H7 (cell line): ENCODE results near the gene DDX42. TPM values are rescaled to one million over a fixed set of nuclear protein-coding genes. Genes with fewer than 3 reads are reported as not detected.
A peak's percentile ranks its signal among the peaks of the same experiment; 100 is the strongest.
"Not testable (repeated sequence)": the region's sequence is repeated elsewhere in the genome, so short reads cannot be mapped to it uniquely, and the experiment has no call there.

Experiments used
- DNase-seq: peaks from one replicate; pipeline ENCODE4 v3.0.0; 2012
- H3K27me3 ChIP-seq: 2 replicates; pipeline ENCODE4 v1.6.0; 2011; ENCODE audit warnings: mild to moderate bottlenecking, low read length; ENCODE audit not compliant: control insufficient read depth, insufficient read depth
- H3K36me3 ChIP-seq: replicated peaks from 2 replicates; pipeline ENCODE4 v1.5.1; 2011; ENCODE audit warnings: low read length; ENCODE audit not compliant: control insufficient read depth, insufficient read depth
- H3K4me3 ChIP-seq: 2 replicates; pipeline ENCODE4 v1.5.1; 2011; ENCODE audit warnings: low read depth, mild to moderate bottlenecking, control low read depth, low read length, moderate library complexity; ENCODE audit not compliant: insufficient read depth
- total RNA-seq: library from RNA; depleted of rRNA; stranded (reverse); fragments of >200 nt; shearing (Covaris generic); gene quantifications from 2 replicates; pipeline ENCODE4 v1.2.3, GENCODE V29; 2014

Gene DDX42
- total RNA-seq, 1 experiment from 2014 or later, result 34.5 TPM

DNA sequence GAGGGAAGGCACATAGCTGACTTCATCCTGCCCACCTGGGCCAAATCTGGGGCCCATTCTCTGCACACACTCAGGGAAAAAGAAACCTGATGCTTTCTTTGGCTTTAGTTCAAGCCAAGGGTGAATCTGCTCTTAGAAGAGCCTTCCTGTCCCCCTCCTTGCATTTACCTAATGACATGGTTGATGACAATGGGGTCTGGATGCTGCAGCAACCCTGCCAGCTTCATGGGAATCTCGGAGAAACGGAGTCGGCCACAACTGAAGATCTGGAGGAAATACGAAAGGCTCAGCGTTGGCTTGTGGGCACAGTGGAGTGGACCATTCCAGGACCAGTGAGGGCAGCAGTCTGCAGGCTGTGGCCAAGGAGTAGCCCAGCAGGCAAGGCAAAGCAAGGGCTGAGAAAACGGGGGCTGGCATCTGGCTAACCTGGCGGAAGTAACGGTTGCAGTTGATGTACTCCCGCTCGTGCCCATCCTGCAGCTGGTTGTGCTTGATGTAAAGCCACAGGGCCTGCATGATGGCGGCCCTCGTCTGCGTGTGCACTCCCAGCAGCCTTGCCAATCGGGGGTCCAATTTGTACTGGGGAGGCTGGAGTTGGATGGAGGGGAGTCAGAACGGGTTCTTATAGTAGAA lies 59.9 kb downstream of the DDX42 start:
- H3K4me3 ChIP-seq, result no peak overlapping the region
- DNase-seq, result no peak
- H3K36me3 ChIP-seq, result peaks cover 58% of the 10 kb centered on the region
- H3K27me3 ChIP-seq, result no peaks in the 10 kb centered on the region

DNA sequence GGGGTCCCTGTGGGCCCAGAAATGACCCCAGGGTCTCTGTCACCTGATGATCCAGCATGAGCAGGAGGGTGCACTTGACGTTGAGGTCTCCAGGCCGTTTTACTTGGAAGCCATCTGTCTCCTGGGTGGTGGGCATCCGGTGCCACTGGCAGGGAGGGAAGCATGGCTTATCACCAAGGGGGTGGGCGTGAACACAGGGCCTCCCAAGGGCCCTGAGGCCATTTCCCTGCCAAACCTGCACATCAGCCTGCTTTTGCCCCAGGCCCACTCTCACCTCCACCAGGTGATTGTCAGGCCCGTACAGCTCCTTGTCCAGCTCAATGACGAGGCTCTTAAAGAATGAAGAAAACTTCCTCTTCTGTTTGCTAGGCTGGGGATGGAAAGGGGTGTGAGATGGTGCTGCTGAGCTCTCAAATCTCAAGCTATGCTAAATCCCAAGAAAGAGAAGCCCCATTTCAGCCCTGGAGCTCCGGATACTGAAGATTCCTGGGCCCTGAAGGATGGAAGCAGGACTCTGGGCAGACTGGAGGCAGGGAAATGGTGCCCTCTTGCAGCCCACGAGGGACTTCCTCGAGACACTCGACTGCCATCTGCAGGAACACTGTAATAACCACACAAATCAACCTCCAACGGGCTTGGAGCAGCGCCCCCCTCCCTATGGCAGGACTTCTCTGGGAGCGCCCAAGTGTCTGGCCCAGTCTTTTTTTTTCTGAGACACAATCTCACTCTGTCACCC lies 60.6 kb downstream of the DDX42 start:
- Histone ChIP-seq H3K36me3 (peaks cover 52% of the 10 kb centered on the region), H3K4me3 (no peak overlapping the region), H3K27me3 (no peaks in the 10 kb centered on the region)
- peak; percentile 86 for DNase-seq

DNA sequence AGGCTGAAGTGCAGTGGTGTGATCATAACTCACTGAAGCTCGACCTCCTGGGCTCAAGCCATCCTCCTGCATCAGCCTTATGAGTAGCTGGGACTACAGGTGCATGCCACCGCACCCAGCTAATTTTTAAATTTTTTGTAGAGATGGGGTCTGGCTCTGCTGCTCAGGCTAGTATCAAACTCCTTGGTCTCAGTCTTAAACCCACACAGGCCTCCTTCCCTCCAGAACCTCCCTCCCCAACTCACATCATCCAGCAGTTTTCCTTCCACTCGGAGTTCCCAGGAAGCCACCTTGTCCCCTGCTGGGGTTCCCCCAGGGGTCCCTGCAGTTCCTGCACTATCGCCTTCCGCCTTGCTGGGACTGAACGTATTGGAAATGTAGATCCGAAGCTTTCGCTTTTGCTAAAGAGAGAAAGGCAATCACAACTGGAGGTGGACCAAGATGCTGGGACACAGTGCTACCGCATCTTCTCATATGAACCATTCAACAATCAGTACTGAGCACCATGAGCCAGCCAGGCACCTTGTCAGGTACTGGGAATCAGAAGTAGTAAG lies 61.3 kb downstream of the DDX42 start:
- peaks cover 46% of the 10 kb centered on the region for H3K36me3 ChIP-seq
- H3K4me3 ChIP-seq, result no peak overlapping the region
- DNase-seq, result peak; percentile 15
- H3K27me3 ChIP-seq, result no peaks in the 10 kb centered on the region

DNA sequence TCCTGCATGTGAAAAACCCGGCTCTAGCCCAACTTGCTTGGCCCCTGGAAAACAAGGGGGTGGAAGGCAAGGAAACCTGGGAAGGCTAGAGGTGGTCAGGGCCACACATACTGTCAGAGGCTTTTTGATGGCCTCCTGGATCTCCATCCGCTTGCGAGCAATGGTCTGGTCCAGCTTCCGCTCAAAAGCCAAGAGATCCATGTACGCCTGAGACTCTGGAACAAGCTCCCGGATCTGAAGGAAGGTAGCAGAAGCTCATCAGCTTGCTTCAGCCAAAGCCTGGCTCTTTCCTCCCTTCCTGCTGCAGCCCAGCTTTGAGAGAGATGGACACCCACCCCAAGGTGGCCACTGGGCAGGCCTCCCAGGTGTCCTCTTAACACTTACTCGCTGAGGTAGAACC lies 62.8 kb downstream of the DDX42 start:
- Histone ChIP-seq H3K4me3 (no peak overlapping the region), H3K36me3 (peaks cover 31% of the 10 kb centered on the region), H3K27me3 (no peaks in the 10 kb centered on the region)
- no peak for DNase-seq

DNA sequence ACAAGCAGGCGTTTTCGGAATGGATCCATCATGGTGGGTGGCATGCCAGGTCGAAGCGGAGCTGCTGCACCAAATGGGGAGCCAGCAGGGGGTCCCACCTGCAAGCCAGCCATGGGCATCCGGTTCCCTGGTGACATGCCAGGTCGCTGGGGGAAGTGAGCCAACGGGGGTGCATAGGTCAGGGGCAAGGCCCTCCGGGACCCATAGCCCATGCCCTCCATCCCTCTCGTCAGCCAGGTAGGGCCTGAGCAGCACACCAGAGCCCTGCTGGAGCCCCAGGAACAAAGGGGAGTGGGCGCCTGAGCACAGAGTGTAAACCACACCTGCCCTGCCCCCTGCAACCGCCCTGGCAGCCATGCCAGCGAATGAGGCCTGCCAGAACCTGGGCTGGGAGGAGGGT lies 63.5 kb downstream of the DDX42 start:
- Histone ChIP-seq H3K27me3 (no peaks in the 10 kb centered on the region), H3K4me3 (no peak overlapping the region), H3K36me3 (peaks cover 24% of the 10 kb centered on the region)
- peak; percentile 32 for DNase-seq

DNA sequence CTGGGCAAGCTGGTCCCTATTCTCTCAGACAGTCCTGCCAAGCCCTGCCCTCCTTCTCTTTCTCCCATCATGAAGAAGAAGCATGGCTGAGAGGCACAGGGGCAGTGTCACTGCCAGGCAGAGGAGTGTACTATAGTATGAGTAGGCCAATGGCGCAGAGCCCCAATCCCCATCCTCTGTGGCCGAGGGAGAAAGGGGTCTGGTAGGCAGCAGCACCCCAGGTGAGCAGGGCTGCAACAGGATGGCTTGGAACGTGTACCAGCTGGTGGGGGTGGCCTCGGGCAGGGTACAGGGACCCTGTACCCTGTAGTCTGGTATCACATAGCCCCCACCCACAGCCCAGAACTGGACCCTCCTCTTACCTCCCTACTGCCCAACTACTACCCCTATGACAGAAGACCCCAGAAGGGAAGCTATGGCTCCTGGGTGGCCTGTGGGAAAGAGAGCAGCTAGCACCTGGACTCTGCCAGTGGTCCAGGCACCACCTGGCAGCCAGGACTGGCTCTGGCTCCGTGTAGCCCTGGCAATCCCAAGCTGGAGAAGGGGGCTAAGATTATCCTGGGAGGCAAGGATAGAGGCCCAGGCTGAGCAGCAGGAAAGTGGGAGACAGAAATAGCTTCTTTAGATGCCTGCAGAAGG lies 64.1 kb downstream of the DDX42 start:
- H3K4me3 ChIP-seq, result no peak overlapping the region

DNA sequence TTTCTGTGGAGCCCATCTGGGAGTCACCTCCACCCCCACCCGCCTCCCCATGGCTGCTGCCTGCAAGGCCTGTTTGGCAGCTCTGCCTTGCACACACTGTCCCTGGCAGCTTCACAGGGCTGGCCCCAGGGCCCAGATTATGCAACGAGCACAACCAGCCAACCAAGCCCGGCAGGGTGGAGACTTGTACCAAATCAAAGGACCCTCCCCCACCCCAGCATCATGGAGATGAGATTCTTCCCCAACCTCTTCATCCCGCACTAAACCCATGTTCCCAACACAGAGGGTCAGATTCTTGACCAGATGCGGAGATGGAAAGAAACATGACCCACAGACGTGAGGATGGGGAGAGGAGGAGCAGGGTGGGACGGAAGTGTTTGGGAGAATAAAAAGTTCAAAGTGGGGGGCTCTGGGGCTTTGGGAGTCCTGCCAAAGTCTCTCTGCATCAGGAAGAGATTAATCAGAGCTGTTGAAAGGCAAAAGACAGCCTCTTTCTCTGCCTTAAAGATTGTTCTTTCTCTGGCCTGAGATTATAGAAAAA lies 64.7 kb downstream of the DDX42 start:
- no peak overlapping the region for H3K4me3 ChIP-seq
- peaks cover 12% of the 10 kb centered on the region for H3K36me3 ChIP-seq
- DNase-seq, result peak; percentile 57
- no peaks in the 10 kb centered on the region for H3K27me3 ChIP-seq

More for the DNA sequence above, 64.1 kb downstream of the DDX42 start:
- Histone ChIP-seq H3K27me3 (no peaks in the 10 kb centered on the region), H3K36me3 (peaks cover 18% of the 10 kb centered on the region)
- DNase-seq, result peak; percentile 21

DNA sequence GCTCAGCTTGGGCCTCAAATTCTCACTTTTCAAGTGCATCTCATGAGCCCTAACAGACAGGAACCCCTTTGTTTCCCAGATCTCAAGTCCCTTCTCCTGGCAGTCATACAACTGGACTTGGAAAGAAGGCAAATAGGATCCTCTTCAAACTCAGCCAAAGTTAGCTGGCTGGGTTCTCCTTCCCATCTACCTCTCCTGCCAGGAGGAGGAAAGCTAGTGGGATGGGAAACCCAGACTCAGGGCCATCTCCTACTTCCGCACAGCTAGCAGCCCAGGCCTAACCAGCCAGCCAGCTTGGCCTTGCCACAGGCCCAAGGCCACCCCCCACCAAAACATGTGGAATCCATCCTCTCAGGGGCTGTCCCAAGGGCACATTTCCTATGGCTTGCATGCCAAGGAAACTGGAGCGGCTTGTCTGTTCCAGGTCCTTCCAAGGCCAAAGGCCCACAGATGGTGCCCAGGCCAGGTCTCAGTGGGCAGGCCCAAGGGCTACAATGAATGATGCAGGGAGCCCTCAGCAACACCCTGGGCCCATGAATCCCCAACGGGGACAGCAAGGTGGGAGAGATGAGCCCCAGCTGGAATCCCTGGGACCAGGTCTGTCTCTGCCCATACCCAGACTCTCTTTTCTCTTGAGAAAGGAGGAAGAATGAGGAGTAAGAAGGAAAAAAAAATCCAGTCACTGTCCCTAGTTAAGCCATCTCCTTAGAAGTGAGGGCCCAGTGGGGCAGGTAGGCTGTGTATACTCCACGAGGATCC lies 66.8 kb downstream of the DDX42 start:
- peak; percentile 9 for DNase-seq
- H3K4me3 ChIP-seq, result peak overlapping the region; percentile 78; the same call in 1 of the 2 replicates
- no peaks in the 10 kb centered on the region for H3K27me3 ChIP-seq
- peaks cover 3% of the 10 kb centered on the region for H3K36me3 ChIP-seq

DNA sequence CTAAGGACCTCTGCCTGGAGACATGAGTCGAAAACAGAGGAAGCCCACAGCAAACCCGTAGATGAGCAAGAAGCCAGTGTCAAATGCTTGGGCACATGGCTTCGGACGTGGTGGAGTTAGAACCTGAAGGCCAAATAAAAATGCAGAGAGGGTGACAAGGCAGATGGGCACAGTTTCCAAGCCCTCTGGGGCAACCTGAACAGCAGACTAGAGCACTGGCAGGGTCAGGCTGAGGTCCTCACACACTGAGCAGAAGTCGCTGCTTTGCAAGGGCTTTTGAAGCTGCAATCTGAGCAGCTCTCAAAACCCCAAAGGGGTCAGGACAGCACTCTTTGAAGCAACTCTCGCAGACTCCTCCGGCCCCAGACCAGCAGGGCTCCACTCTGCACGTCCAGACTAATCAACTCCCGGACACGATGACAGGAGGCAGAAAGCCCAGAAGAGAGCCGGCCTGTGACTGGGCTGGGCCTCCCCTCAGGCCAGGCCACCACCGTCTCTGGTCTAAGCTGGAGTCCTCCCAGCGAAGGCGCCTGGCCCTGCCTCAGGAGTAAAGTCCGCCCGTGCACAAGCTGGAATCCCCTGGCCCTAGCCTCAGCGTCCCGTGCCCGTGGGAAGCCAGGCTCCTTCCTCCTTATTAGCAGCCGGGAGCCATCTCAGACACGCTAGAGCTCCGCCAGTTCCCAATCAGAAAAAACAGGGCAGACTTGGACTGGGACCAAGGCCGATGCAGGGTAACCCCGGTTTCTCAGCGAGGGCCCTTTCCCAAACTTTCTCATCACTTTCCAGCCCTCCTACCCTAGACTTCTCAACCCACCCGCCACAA lies 67.6 kb downstream of the DDX42 start:
- no peaks in the 10 kb centered on the region for H3K27me3 ChIP-seq
- H3K36me3 ChIP-seq, result peaks cover 2% of the 10 kb centered on the region
- DNase-seq, result peak; percentile 59
- peak overlapping the region; percentile 78 for H3K4me3 ChIP-seq

DNA sequence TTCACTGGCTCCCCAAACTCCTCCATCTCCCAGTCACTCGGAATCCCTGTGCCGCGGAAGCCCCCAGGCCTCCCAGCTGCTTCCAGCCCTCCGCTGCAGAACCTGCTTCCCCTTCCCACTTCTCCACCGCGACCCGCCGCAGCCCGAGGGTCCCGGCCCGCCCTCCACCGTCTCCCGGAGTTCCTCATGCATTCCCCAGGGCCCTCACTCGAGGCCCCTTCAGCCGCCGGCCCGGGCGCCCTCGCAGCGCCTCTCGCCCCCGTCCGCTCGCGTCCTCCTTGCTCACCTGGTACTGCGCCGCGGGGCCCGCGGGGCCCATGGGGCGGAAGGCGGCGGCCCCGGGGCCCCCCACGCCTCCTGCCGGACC lies 68.2 kb downstream of the DDX42 start:
- H3K27me3 ChIP-seq, result no peaks in the 10 kb centered on the region
- H3K36me3 ChIP-seq, result no peaks in the 10 kb centered on the region
- DNase-seq, result no peak
- peak overlapping the region; percentile 78 for H3K4me3 ChIP-seq

DNA sequence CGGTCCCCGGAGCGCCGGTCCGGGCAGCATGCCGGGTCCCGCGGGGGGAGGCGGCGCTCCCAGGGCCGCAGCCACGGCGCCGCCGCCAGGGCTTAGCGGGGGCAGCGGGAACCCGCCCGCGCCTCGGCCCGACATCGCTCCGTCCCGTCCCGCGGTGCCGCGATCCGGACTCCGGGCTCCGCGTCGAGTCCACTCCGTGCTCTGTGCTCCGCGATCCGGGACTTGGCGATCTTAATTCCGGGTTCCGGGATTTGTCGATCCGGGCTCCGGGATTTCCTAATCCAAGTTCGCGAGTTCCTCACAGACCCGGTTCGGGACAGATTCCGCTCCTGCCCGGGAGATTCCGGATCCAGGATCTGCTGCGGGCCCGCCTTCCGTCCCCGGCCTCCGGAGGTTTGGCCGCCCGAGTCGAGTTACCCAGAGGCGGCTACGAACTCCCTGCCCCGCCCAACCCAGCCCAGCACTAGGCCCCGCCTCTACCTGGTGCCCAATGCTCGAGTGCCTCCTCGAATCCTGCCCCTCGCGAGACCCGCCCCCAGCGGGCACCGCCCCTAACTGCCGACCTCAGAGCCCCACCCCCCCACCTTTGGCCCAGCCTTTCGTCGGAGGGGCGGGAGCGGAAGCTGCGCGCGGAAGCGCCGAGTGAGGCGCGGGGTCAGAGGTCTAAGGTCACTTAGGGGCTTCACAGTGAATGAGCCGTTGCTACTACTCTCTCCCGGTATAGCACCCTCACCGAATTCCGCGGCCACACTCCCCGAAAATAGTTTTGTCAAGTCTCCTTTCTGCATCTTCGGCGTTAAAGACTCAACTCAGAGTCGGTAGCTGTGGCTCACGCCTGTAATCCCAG lies 68.8 kb downstream of the DDX42 start, which contains the start of gene SMARCD2:
TSS of gene SMARCD2 (minus strand) at position 146 of the 847 bp plus-strand sequence. CDS start at position 135, 11 bp downstream.
- H3K4me3 ChIP-seq, result peak within 1 kb of the TSS; percentile 78
- peak; percentile 99 for DNase-seq
- no peaks in the 10 kb centered on the region for H3K36me3 ChIP-seq
- peaks cover 2% of the 10 kb centered on the region for H3K27me3 ChIP-seq

DNA sequence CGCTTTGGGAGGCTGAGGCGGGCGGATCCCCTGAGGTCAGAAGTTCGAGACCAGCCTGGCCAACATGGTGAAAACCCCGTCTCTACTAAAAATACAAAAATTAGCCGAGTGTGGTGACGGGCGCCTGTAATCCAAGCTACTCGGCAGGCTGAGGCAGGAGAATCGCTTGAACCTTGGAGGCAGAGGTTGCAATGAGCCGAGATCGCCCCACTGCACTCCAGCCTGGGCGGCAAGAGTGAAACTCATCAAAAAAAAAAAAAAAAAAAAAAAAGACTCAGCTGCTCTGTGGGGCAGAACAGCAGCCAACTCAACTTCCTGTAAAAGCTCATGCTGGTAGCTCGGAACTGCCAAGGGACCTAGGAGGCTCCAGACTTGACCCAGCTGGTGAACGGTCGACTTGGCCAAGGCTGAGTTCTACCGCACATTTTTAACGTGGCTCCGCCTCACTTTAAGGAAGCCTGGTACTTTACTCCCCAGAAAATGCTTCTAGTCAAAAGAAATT lies 69.5 kb downstream of the DDX42 start:
- DNase-seq, result peak; percentile 19
- not testable (repeated sequence) for H3K36me3 ChIP-seq, H3K27me3 ChIP-seq
- peak overlapping the region; percentile 69 for H3K4me3 ChIP-seq
